Measurements from ENCODE around the gene CDH13. TPM values are rescaled to one million over a fixed set of nuclear protein-coding genes. Genes with fewer than 3 reads are reported as not detected.

Gene CDH13
- total and polyA plus RNA-seq, 2 experiments from 2014 or later, result 1.6 to 4.4 TPM

DNA sequence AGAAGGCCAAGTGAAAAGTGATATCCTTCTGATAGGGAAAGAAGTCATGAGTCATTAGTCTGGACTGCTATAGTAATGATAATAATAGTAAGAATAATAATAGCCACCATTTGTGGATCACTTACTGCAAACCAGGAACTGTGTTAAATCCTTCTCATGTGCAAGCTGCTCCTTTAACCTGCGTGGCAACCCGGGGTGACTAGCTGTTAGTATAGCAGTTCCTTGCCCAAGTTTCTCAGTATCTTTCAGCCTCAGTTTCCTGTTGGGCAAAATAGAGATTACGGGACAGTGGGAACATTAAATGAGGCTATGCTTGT, 129.5 kb downstream of the CDH13 start (continued):
- TF ChIP-seq CREB1 (CRISPR knock-in tag; IDR thresholded peaks at IDR 0.05; ENCODE audit: low read depth) (no peak), ZNF331 (CRISPR knock-in tag; IDR thresholded peaks at IDR 0.05; ENCODE audit: low read depth) (no peak), POLR2AphosphoS5 (IDR thresholded peaks at IDR 0.05; ENCODE audit: low read depth) (no peak)
- TF ChIP-seq, protein P1, sequence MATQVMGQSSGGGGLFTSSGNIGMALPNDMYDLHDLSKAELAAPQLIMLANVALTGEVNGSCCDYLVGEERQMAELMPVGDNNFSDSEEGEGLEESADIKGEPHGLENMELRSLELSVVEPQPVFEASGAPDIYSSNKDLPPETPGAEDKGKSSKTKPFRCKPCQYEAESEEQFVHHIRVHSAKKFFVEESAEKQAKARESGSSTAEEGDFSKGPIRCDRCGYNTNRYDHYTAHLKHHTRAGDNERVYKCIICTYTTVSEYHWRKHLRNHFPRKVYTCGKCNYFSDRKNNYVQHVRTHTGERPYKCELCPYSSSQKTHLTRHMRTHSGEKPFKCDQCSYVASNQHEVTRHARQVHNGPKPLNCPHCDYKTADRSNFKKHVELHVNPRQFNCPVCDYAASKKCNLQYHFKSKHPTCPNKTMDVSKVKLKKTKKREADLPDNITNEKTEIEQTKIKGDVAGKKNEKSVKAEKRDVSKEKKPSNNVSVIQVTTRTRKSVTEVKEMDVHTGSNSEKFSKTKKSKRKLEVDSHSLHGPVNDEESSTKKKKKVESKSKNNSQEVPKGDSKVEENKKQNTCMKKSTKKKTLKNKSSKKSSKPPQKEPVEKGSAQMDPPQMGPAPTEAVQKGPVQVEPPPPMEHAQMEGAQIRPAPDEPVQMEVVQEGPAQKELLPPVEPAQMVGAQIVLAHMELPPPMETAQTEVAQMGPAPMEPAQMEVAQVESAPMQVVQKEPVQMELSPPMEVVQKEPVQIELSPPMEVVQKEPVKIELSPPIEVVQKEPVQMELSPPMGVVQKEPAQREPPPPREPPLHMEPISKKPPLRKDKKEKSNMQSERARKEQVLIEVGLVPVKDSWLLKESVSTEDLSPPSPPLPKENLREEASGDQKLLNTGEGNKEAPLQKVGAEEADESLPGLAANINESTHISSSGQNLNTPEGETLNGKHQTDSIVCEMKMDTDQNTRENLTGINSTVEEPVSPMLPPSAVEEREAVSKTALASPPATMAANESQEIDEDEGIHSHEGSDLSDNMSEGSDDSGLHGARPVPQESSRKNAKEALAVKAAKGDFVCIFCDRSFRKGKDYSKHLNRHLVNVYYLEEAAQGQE (IDR thresholded peaks at IDR 0.05; ENCODE audit: unreplicated experiment), result no peak

DNA sequence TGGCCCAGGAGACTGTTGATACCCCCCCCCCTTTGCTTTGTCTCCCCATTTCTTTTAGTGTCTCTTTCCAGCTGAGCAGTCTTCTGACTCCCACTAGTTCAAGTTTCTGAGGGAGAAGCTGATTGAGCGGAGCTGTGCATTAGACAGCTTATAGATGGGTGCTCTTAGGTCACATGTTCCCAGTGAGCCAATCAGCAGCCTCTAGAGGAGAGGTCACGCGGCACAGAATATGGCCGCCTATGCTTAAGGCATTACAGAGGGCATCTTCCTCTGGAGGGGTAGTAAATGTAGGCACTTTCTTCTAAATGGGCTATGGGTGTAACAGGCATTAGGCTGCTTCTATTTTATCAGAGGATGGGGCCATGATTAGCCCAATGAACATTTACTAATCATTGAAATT, 131.6 kb downstream of the CDH13 start:
- no peak overlapping the region for H3K4me3 ChIP-seq
- peaks cover 3% of the 10 kb centered on the region; the same call in 1 of the 2 replicates for H3K9me2 ChIP-seq (ENCODE audit: insufficient read depth)
- no peaks in the 10 kb centered on the region; the same call in 2 of the 3 replicates for H3K36me3 Mint-ChIP-seq (ENCODE audit: low read depth)
- H3K36me3 ChIP-seq (ENCODE audit: insufficient read depth), result no peaks in the 10 kb centered on the region
- no peak overlapping the region for H3K27ac Mint-ChIP-seq
- H2AFZ ChIP-seq, result no peak overlapping the region
- no peaks in the 10 kb centered on the region for H3K27me3 Mint-ChIP-seq (ENCODE audit: insufficient read depth, low read depth, poor library complexity)
- no peaks in the 10 kb centered on the region; the same call in 2 of the 3 replicates for H3K9me3 Mint-ChIP-seq
- no peak overlapping the region for H3K4me3 Mint-ChIP-seq
- no peaks in the 10 kb centered on the region for H3K27me3 ChIP-seq (ENCODE audit: insufficient read depth)
- no peaks in the 10 kb centered on the region for H3K79me2 ChIP-seq (replicated peaks; ENCODE audit: insufficient read depth)
- no peaks in the 10 kb centered on the region for H3F3A ChIP-seq (replicated peaks; ENCODE audit: low read depth)
- ATAC-seq (no peak), DNase-seq (ENCODE audit: low spot score) (no peak)
- peaks cover 12% of the 10 kb centered on the region for H3K4me1 ChIP-seq (ENCODE audit: insufficient read depth)
- H3K4me1 Mint-ChIP-seq, result peaks cover 20% of the 10 kb centered on the region
- no peaks in the 10 kb centered on the region for H4K20me1 ChIP-seq (replicated peaks; ENCODE audit: insufficient read depth)
- H3K4me2 ChIP-seq, result peak overlapping the region; percentile 54; the same call in 1 of the 2 replicates
- H3K27ac ChIP-seq (ENCODE audit: low read depth), result no peak overlapping the region
- TF ChIP-seq, protein P2, sequence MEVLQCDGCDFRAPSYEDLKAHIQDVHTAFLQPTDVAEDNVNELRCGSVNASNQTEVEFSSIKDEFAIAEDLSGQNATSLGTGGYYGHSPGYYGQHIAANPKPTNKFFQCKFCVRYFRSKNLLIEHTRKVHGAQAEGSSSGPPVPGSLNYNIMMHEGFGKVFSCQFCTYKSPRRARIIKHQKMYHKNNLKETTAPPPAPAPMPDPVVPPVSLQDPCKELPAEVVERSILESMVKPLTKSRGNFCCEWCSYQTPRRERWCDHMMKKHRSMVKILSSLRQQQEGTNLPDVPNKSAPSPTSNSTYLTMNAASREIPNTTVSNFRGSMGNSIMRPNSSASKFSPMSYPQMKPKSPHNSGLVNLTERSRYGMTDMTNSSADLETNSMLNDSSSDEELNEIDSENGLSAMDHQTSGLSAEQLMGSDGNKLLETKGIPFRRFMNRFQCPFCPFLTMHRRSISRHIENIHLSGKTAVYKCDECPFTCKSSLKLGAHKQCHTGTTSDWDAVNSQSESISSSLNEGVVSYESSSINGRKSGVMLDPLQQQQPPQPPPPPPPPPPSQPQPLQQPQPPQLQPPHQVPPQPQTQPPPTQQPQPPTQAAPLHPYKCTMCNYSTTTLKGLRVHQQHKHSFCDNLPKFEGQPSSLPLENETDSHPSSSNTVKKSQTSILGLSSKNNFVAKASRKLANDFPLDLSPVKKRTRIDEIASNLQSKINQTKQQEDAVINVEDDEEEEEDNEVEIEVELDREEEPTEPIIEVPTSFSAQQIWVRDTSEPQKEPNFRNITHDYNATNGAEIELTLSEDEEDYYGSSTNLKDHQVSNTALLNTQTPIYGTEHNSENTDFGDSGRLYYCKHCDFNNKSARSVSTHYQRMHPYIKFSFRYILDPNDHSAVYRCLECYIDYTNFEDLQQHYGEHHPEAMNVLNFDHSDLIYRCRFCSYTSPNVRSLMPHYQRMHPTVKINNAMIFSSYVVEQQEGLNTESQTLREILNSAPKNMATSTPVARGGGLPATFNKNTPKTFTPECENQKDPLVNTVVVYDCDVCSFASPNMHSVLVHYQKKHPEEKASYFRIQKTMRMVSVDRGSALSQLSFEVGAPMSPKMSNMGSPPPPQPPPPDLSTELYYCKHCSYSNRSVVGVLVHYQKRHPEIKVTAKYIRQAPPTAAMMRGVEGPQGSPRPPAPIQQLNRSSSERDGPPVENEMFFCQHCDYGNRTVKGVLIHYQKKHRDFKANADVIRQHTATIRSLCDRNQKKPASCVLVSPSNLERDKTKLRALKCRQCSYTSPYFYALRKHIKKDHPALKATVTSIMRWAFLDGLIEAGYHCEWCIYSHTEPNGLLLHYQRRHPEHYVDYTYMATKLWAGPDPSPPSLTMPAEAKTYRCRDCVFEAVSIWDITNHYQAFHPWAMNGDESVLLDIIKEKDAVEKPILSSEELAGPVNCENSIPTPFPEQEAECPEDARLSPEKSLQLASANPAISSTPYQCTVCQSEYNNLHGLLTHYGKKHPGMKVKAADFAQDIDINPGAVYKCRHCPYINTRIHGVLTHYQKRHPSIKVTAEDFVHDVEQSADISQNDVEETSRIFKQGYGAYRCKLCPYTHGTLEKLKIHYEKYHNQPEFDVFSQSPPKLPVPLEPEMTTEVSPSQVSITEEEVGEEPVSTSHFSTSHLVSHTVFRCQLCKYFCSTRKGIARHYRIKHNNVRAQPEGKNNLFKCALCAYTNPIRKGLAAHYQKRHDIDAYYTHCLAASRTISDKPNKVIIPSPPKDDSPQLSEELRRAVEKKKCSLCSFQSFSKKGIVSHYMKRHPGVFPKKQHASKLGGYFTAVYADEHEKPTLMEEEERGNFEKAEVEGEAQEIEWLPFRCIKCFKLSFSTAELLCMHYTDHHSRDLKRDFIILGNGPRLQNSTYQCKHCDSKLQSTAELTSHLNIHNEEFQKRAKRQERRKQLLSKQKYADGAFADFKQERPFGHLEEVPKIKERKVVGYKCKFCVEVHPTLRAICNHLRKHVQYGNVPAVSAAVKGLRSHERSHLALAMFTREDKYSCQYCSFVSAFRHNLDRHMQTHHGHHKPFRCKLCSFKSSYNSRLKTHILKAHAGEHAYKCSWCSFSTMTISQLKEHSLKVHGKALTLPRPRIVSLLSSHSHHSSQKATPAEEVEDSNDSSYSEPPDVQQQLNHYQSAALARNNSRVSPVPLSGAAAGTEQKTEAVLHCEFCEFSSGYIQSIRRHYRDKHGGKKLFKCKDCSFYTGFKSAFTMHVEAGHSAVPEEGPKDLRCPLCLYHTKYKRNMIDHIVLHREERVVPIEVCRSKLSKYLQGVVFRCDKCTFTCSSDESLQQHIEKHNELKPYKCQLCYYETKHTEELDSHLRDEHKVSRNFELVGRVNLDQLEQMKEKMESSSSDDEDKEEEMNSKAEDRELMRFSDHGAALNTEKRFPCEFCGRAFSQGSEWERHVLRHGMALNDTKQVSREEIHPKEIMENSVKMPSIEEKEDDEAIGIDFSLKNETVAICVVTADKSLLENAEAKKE (CRISPR knock-in tag; IDR thresholded peaks at IDR 0.05), result no peak
- TF ChIP-seq, protein P3, sequence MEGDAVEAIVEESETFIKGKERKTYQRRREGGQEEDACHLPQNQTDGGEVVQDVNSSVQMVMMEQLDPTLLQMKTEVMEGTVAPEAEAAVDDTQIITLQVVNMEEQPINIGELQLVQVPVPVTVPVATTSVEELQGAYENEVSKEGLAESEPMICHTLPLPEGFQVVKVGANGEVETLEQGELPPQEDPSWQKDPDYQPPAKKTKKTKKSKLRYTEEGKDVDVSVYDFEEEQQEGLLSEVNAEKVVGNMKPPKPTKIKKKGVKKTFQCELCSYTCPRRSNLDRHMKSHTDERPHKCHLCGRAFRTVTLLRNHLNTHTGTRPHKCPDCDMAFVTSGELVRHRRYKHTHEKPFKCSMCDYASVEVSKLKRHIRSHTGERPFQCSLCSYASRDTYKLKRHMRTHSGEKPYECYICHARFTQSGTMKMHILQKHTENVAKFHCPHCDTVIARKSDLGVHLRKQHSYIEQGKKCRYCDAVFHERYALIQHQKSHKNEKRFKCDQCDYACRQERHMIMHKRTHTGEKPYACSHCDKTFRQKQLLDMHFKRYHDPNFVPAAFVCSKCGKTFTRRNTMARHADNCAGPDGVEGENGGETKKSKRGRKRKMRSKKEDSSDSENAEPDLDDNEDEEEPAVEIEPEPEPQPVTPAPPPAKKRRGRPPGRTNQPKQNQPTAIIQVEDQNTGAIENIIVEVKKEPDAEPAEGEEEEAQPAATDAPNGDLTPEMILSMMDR (conservative IDR thresholded peaks at IDR 0.05; ENCODE audit: low read depth in 2 of 2), result no peak
- TF ChIP-seq ZNF331 (CRISPR knock-in tag; IDR thresholded peaks at IDR 0.05; ENCODE audit: low read depth) (no peak), JUNB (IDR thresholded peaks at IDR 0.05; ENCODE audit: unreplicated experiment) (no peak), ZNF114 (CRISPR knock-in tag; IDR thresholded peaks at IDR 0.05) (no peak), CREB1 (CRISPR knock-in tag; IDR thresholded peaks at IDR 0.05; ENCODE audit: low read depth) (no peak), EZH2phosphoT487 (IDR thresholded peaks at IDR 0.05; ENCODE audit: unreplicated experiment) (no peak), NANOG (IDR thresholded peaks at IDR 0.05; ENCODE audit: borderline replicate concordance) (no peak), POLR2AphosphoS5 (IDR thresholded peaks at IDR 0.05; ENCODE audit: low read depth) (no peak)
- TF ChIP-seq, protein P1 (IDR thresholded peaks at IDR 0.05; ENCODE audit: unreplicated experiment), result no peak

All from GM23338 (cell line).